Lower leg skin (tissue), 4 donors: Measurements from ENCODE around the gene POLE2. TPM values are rescaled to one million over a fixed set of nuclear protein-coding genes. Genes with fewer than 3 reads are reported as not detected.

Experiments
- DNase-seq, 2 donors: peaks; one replicate each; pipeline ENCODE4 v3.0.0-alpha.2; 2019; ENCODE audit warnings: low spot score in 2 of 2
- H3K4me3 ChIP-seq: fragments of 200-600 bp; sonication (generic); 2 replicates; pipeline ENCODE4 v1.5.1; 2017; ENCODE audit warnings: mild to moderate bottlenecking, low read depth; ENCODE audit not compliant: poor library complexity, severe bottlenecking
- POLR2A ChIP-seq, 2 donors: fragments of 450-650 bp; IDR thresholded peaks; one replicate each; pipeline ENCODE4 v1.6.1; 2016 to 2017; ENCODE audit warnings: antibody characterized with exemption in 2 of 2, mild to moderate bottlenecking in 1 of 2, moderate library complexity in 1 of 2
- WGBS, 2 donors: methylation state at CpG; one replicate each; pipeline ENCODE4 v1.1.5; 2018; 5-methylcytosine and 5-hydroxymethylcytosine counted together
- intact Hi-C: fragments of 100-400 bp; cut with DNase I; formaldehyde crosslinking; loops from one replicate; pipeline ENCODE4 v1.15.0; 2023; ENCODE audit warnings: low total_unique reads
- total RNA-seq, 4 donors: library from RNA; depleted of rRNA; stranded (reverse); fragments of >200 nt; gene quantifications; one replicate each; pipeline ENCODE4 v1.1.0, GENCODE V29; 2016
- TF ChIP-seq, protein P1 (sequence below), 3 donors: fragments of 450-650 bp; IDR thresholded peaks; one replicate each; pipeline ENCODE4 v1.5.1; 2016; ENCODE audit warnings: antibody characterized with exemption in 3 of 3, mild to moderate bottlenecking in 3 of 3, moderate library complexity in 2 of 3

The POLE2 gene
- total RNA-seq, 4 donors from 2014 or later, result 0.49 to 4.1 (median 1.3) TPM

DNA sequence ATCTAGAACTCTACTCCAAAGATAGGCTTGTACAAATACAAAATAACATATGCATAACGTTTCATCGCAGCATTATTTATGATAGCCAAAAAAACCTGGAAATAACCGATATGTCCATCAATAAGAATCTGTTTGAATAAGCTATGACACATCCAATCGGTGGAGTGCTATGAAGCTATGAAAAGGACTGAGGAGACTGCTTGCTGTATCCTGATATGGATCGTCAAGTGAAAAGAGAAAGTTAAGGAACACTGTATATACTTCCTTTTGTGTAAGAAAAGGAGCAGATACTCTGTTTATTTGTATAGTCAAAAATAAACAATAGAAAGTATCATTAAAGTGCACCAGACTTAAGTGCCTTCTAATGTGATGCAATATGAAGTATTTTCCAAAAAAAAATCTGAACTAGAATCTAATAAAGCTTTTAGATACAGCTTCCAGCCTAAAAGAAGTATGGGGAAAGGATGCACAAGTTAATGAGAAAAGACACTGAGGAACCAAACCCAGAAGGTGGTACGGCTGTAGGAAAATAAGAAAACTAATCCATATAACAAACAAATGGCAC is 4.3 kb upstream of the POLE2 start:
- H3K4me3 ChIP-seq, result peak overlapping the region; percentile 70
- WGBS, 2 donors, result 46 to 50% methylated on average over 6 of the region's 6 CpGs
- DNase-seq, result no peak
- intact Hi-C loops, result no loop called here
- TF ChIP-seq POLR2A (IDR thresholded peaks at IDR 0.05), result no peak
- TF ChIP-seq, protein P1, sequence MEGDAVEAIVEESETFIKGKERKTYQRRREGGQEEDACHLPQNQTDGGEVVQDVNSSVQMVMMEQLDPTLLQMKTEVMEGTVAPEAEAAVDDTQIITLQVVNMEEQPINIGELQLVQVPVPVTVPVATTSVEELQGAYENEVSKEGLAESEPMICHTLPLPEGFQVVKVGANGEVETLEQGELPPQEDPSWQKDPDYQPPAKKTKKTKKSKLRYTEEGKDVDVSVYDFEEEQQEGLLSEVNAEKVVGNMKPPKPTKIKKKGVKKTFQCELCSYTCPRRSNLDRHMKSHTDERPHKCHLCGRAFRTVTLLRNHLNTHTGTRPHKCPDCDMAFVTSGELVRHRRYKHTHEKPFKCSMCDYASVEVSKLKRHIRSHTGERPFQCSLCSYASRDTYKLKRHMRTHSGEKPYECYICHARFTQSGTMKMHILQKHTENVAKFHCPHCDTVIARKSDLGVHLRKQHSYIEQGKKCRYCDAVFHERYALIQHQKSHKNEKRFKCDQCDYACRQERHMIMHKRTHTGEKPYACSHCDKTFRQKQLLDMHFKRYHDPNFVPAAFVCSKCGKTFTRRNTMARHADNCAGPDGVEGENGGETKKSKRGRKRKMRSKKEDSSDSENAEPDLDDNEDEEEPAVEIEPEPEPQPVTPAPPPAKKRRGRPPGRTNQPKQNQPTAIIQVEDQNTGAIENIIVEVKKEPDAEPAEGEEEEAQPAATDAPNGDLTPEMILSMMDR (IDR thresholded peaks at IDR 0.05), result no peak

GRCh38 chr14:49691031-49691430 is 3.0 kb upstream of the POLE2 start:
- 68 to 83% methylated on average over 4 of the region's 4 CpGs for WGBS, 2 donors
- H3K4me3 ChIP-seq, result no peak overlapping the region
- no peak for DNase-seq
- intact Hi-C loops, result no loop called here
- TF ChIP-seq, protein P1 (IDR thresholded peaks at IDR 0.05), result no peak
- TF ChIP-seq POLR2A (IDR thresholded peaks at IDR 0.05), result no peak

GRCh38 chr14:49688701-49689030 is 652 bp upstream of the POLE2 start:
- intact Hi-C loops, result no loop called here
- TF ChIP-seq, protein P1 (IDR thresholded peaks at IDR 0.05), result no peak
- TF ChIP-seq POLR2A (IDR thresholded peaks at IDR 0.05), result no peak
- WGBS, 2 donors, result 93% methylated on average over 8 of the region's 8 CpGs
- no peak overlapping the region for H3K4me3 ChIP-seq
- no peak for DNase-seq

- TF ChIP-seq, protein P1 (IDR thresholded peaks at IDR 0.05), result no peak
- no peak for TF ChIP-seq POLR2A (IDR thresholded peaks at IDR 0.05)
- H3K4me3 ChIP-seq, result no peak overlapping the region
- DNase-seq, result no peak
- intact Hi-C loops, result no loop called here
- WGBS, 2 donors, result 88 to 95% methylated on average over 4 of the region's 4 CpGs
Observed at GRCh38 chr14:49686425-49686824, 1.6 kb downstream of the POLE2 start.

GRCh38 chr14:49679271-49679670 is 8.7 kb downstream of the POLE2 start:
- intact Hi-C loops, result no loop called here
- TF ChIP-seq POLR2A (IDR thresholded peaks at IDR 0.05), result no peak
- TF ChIP-seq, protein P1 (IDR thresholded peaks at IDR 0.05), result no peak
- no peak for DNase-seq
- WGBS, 2 donors, result 46 to 47% methylated on average over 2 of the region's 2 CpGs
- no peak overlapping the region for H3K4me3 ChIP-seq

GRCh38 chr14:49677643-49678042 is 10.4 kb downstream of the POLE2 start:
- no peak overlapping the region for H3K4me3 ChIP-seq
- intact Hi-C loops, result no loop called here
- TF ChIP-seq, protein P1 (IDR thresholded peaks at IDR 0.05), result no peak
- TF ChIP-seq POLR2A (IDR thresholded peaks at IDR 0.05), result no peak
- WGBS, 2 donors, result 93 to 96% methylated on average over 4 of the region's 4 CpGs
- DNase-seq, result no peak
